Psoas muscle (tissue), 8 donors: ENCODE measurements around the gene SH3GL2. TPM values are rescaled to one million over a fixed set of nuclear protein-coding genes. Genes with fewer than 3 reads are reported as not detected.

Source experiments
- ATAC-seq, 4 donors: fragments of 200-7000 bp; cut with Tn5 transposase; one replicate each; pipeline ENCODE4 v1.9.1; 2020; ENCODE audit warnings: moderate library complexity in 3 of 4, mild to moderate bottlenecking in 2 of 4
- DNase-seq, 2 donors: peaks; one replicate each; pipeline ENCODE4 v3.0.0-alpha.2; 2020
- H3K27ac ChIP-seq: fragments of 200-600 bp; one replicate; pipeline ENCODE4 v1.8.0; 2022
- H3K27me3 ChIP-seq, 3 donors: fragments of 200-600 bp in 1 of 3; one replicate each; pipeline versions ENCODE4 v1.6.1 to v1.8.0; 2013 to 2022; ENCODE audit warnings: low read length in 2 of 3, mild to moderate bottlenecking in 2 of 3, moderate library complexity in 1 of 3; ENCODE audit not compliant: insufficient read depth in 3 of 3
- H3K36me3 ChIP-seq, 2 donors: fragments of 200-600 bp in 1 of 2; one replicate each; pipeline versions ENCODE4 v1.6.1 to v1.8.0; 2013 to 2022; ENCODE audit warnings: low read depth in 1 of 2, mild to moderate bottlenecking in 1 of 2, moderate library complexity in 1 of 2; ENCODE audit not compliant: insufficient read depth in 1 of 2
- H3K4me1 ChIP-seq: fragments of 200-600 bp; one replicate; pipeline ENCODE4 v1.8.0; 2022
- H3K4me3 ChIP-seq: fragments of 200-600 bp; one replicate; pipeline ENCODE4 v1.8.0; 2022; ENCODE audit warnings: mild to moderate bottlenecking
- H3K9me3 ChIP-seq: fragments of 200-600 bp; one replicate; pipeline ENCODE4 v1.8.0; 2022
- WGBS, 3 donors: extraction: QIAGEN DNeasy Blood & Tissue Kit; methylation state at CpG; one replicate each; pipeline versions ENCODE4 v1.1.6 to v1.1.7; 2013; 5-methylcytosine and 5-hydroxymethylcytosine counted together
- intact Hi-C, 2 donors: fragments of 100-400 bp; cut with DNase I; formaldehyde crosslinking; loops; one replicate each; pipeline versions ENCODE4 v1.11.0 to v1.14.2; 2022
- polyA plus RNA-seq, 3 donors: library from polyadenylated mRNA; stranded (reverse); fragments of 200-250 nt; gene quantifications; one replicate each; pipeline ENCODE4 v1.2.3, GENCODE V29; 2013
- total RNA-seq, 4 donors: library from RNA; stranded (reverse); fragmentation: NEBNext Ultra II Directional in 2 of 4; extraction: Animal tissue kit (Norgen Biotek cat#: 25700) in 2 of 4; gene quantifications; one replicate each; pipeline versions ENCODE4 v1.2.1 to v1.2.4, GENCODE V29; 2021 to 2023
- TF ChIP-seq, protein P1 (sequence below): fragments of 200-600 bp; IDR thresholded peaks from one replicate; pipeline ENCODE4 v1.8.0; 2022; ENCODE audit warnings: antibody characterized with exemption
- donor health status: healthy with polysubstance abuse.
- donor health status: DM: no; HTN: no; CAD: no; lungs with moderate emphysema.
- donor health status: Bipolar disorder and iron deficiency.
- donor health status: healthy.
- donor health status: DM: yes; HTN: yes; CAD: no.
- donor health status: DM: no; HTN: no; CAD: no.
- donor health status: DM: no; HTN: no; CAD: no.
- donor health status: DM: yes; HTN: yes; CAD: no.

Gene SH3GL2
- total and polyA plus RNA-seq, 7 donors: 0.08 TPM; not detected in 6

- DNase-seq (no peak), ATAC-seq (no peak)
- H3K4me3 ChIP-seq: no peak overlapping the region
- no peaks in the 10 kb centered on the region for H3K9me3 ChIP-seq
- no peaks in the 10 kb centered on the region for H3K4me1 ChIP-seq
- H3K27me3 ChIP-seq: no peaks in the 10 kb centered on the region
- 89 to 92% (median 91%) methylated on average over 3 of the region's 3 CpGs for WGBS, 3 donors
- intact Hi-C loops: no loop called here
- TF ChIP-seq, protein P1, sequence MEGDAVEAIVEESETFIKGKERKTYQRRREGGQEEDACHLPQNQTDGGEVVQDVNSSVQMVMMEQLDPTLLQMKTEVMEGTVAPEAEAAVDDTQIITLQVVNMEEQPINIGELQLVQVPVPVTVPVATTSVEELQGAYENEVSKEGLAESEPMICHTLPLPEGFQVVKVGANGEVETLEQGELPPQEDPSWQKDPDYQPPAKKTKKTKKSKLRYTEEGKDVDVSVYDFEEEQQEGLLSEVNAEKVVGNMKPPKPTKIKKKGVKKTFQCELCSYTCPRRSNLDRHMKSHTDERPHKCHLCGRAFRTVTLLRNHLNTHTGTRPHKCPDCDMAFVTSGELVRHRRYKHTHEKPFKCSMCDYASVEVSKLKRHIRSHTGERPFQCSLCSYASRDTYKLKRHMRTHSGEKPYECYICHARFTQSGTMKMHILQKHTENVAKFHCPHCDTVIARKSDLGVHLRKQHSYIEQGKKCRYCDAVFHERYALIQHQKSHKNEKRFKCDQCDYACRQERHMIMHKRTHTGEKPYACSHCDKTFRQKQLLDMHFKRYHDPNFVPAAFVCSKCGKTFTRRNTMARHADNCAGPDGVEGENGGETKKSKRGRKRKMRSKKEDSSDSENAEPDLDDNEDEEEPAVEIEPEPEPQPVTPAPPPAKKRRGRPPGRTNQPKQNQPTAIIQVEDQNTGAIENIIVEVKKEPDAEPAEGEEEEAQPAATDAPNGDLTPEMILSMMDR: no peak
- no peaks in the 10 kb centered on the region for H3K36me3 ChIP-seq
- no peak overlapping the region for H3K27ac ChIP-seq
Observed at GRCh38 chr9:17772223-17772622, 193.4 kb downstream of the SH3GL2 start.

- Histone ChIP-seq H3K4me3 (no peak overlapping the region), H3K9me3 (no peaks in the 10 kb centered on the region), H3K4me1 (no peaks in the 10 kb centered on the region), H3K36me3 (no peaks in the 10 kb centered on the region), H3K27ac (no peak overlapping the region), H3K27me3 (no peaks in the 10 kb centered on the region)
- DNase-seq: no peak
- no peak for ATAC-seq
- intact Hi-C loops: no loop called here
- TF ChIP-seq, protein P1: no peak
Observed at GRCh38 chr9:17775656-17776055, 196.8 kb downstream of the SH3GL2 start.

DNA sequence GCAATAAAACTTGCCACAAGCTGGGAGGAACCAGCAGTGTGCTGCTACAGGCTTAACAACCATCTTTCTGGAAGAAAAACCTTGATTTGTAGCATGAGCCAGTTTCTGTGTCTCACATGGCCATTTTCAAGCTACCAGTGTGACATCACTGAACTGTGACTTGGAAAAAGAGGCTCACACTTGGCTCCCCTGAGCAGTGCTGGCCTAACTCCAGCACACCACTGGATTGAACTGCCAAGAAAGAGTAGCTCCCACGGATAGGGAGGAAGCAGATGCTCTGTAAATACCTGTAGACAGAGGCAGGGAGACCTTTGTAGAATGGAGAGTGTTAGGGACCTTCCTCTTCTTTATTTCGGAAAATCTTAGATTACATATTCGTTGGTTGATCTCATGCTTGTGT is 197.9 kb downstream of the SH3GL2 start:
- H3K36me3 ChIP-seq: no peaks in the 10 kb centered on the region
- no peak for ATAC-seq
- no peak for DNase-seq

GRCh38 chr9:17777465-17777864 is 198.6 kb downstream of the SH3GL2 start:
- H3K4me3 ChIP-seq: no peak overlapping the region
- no peaks in the 10 kb centered on the region for H3K4me1 ChIP-seq
- no peaks in the 10 kb centered on the region for H3K36me3 ChIP-seq
- no peaks in the 10 kb centered on the region for H3K9me3 ChIP-seq
- ATAC-seq: no peak
- H3K27ac ChIP-seq: no peak overlapping the region
- TF ChIP-seq, protein P1: no peak
- 57 to 74% (median 62%) methylated on average over 3 of the region's 3 CpGs for WGBS, 3 donors
- intact Hi-C loops: no loop called here
- DNase-seq: no peak
- H3K27me3 ChIP-seq: no peaks in the 10 kb centered on the region

More for the DNA sequence above, 197.9 kb downstream of the SH3GL2 start:
- no peaks in the 10 kb centered on the region for H3K27me3 ChIP-seq
- 17 to 21% (median 21%) methylated on average over 3 of the region's 3 CpGs for WGBS, 3 donors
- TF ChIP-seq, protein P1: no peak
- no peaks in the 10 kb centered on the region for H3K4me1 ChIP-seq
- no peaks in the 10 kb centered on the region for H3K9me3 ChIP-seq
- H3K27ac ChIP-seq: no peak overlapping the region
- intact Hi-C loops: no loop called here
- H3K4me3 ChIP-seq: no peak overlapping the region

GRCh38 chr9:17782430-17783149 is 203.7 kb downstream of the SH3GL2 start:
- no peaks in the 10 kb centered on the region for H3K4me1 ChIP-seq
- intact Hi-C loops: no loop called here
- no peaks in the 10 kb centered on the region for H3K36me3 ChIP-seq
- no peak overlapping the region for H3K27ac ChIP-seq
- no peak for ATAC-seq
- TF ChIP-seq, protein P1: no peak
- no peak for DNase-seq
- no peaks in the 10 kb centered on the region for H3K27me3 ChIP-seq
- no peaks in the 10 kb centered on the region for H3K9me3 ChIP-seq
- no peak overlapping the region for H3K4me3 ChIP-seq
- WGBS, 3 donors: 80 to 84% (median 84%) methylated on average over 6 of the region's 6 CpGs
